Esophagus muscularis mucosa (tissue), 3 donors: ENCODE measurements around the gene RHBDF2.

Source experiments
- POLR2A ChIP-seq: fragments of 450-650 bp; IDR thresholded peaks from one replicate; pipeline ENCODE4 v1.6.1; 2017; ENCODE audit warnings: antibody characterized with exemption, moderate library complexity, mild to moderate bottlenecking, low read depth
- POLR2AphosphoS5 ChIP-seq, 2 donors: sonication (generic); formaldehyde crosslinking; IDR thresholded peaks; one replicate each; pipeline ENCODE4 v1.6.1; 2017; ENCODE audit warnings: antibody characterized with exemption in 2 of 2
- TF ChIP-seq, protein P1 (sequence below), 3 experiments: fragments of 200-600 bp in 2 of 3; fragments of 450-650 bp in 1 of 3; sonication (generic) in 2 of 3; IDR thresholded peaks; one replicate each; pipeline ENCODE4 v1.5.1; 2017 to 2019; ENCODE audit warnings: antibody characterized with exemption in 3 of 3, mild to moderate bottlenecking in 2 of 3, moderate library complexity in 1 of 3

DNA sequence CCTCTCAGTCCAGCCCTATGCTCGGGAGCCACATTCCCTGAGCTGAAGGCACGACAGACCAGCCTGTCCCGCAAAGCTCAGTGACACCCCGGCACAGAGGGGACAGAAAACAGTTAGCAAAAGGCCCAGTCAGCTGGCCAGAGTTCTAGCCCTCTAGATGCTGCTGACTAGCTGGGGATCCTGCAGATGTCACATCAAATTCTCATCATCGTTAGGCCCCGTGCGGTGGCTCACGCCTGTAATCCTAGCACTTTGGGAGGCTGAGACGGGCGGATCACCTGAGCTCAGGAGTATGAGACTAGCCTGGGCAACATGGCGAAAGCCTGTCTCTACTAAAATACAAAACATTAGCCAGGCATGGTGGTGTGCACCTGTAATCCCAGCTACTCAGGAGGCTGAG is 65.5 kb downstream of the RHBDF2 start:
- TF ChIP-seq POLR2A: no peak
- TF ChIP-seq, protein P1, sequence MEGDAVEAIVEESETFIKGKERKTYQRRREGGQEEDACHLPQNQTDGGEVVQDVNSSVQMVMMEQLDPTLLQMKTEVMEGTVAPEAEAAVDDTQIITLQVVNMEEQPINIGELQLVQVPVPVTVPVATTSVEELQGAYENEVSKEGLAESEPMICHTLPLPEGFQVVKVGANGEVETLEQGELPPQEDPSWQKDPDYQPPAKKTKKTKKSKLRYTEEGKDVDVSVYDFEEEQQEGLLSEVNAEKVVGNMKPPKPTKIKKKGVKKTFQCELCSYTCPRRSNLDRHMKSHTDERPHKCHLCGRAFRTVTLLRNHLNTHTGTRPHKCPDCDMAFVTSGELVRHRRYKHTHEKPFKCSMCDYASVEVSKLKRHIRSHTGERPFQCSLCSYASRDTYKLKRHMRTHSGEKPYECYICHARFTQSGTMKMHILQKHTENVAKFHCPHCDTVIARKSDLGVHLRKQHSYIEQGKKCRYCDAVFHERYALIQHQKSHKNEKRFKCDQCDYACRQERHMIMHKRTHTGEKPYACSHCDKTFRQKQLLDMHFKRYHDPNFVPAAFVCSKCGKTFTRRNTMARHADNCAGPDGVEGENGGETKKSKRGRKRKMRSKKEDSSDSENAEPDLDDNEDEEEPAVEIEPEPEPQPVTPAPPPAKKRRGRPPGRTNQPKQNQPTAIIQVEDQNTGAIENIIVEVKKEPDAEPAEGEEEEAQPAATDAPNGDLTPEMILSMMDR (IDR thresholded peaks at IDR 0.05): no peak
- no peak for TF ChIP-seq POLR2AphosphoS5 (IDR thresholded peaks at IDR 0.05)
